Measurements from ENCODE around the gene DENND1A. TPM values are rescaled to one million over a fixed set of nuclear protein-coding genes. Genes with fewer than 3 reads are reported as not detected.

The DENND1A gene
- total and polyA plus RNA-seq, 2 of the 13 experiments (the other 11 are each of a cell fraction or from before 2014, with no cell fraction given), result 14.8 to 30.1 TPM

GRCh38 chr9:123835821-123836220 lies 94.1 kb downstream of the DENND1A start:
- Histone ChIP-seq H3K36me3 (replicated peaks in 1 of 2; ENCODE audit: control insufficient read depth in 1 of 2, insufficient read depth in 2 of 2, low read length in 2 of 2) (no peaks in the 10 kb centered on the region; a peak in 1 of 5 replicates), H4K20me1 (ENCODE audit: insufficient read depth, low read length) (peaks cover 3% of the 10 kb centered on the region; the same call in 1 of the 2 replicates), H3K79me2 (ENCODE audit: insufficient read depth, low read length) (peaks cover 40% of the 10 kb centered on the region), H2AFZ (ENCODE audit: low read length) (no peak overlapping the region), H3K4me1 (ENCODE audit: insufficient read depth, low read length) (no peaks in the 10 kb centered on the region), H3K9me3 (ENCODE audit: low read length) (no peaks in the 10 kb centered on the region), H3K27ac (ENCODE audit: extremely low read length, insufficient read depth, low read length) (no peak overlapping the region), H3K4me2 (ENCODE audit: low read depth, low read length) (no peak overlapping the region), H3K27me3 (ENCODE audit: control insufficient read depth in 1 of 2, insufficient read depth in 2 of 2, low read length in 2 of 2) (no peaks in the 10 kb centered on the region), H3K9ac (ENCODE audit: insufficient read depth, low read depth, low read length) (no peak overlapping the region), H3K4me3 (replicated peaks in 1 of 3; ENCODE audit: insufficient read depth in 1 of 3, low read depth in 2 of 3, low read length in 3 of 3) (no peak overlapping the region)
- ATAC-seq, result no peak
- FAIRE-seq, result no peak
- no peak for DNase-seq (ENCODE audit: low spot score)
- TF ChIP-seq ZNF766 (CRISPR knock-in tag; IDR thresholded peaks at IDR 0.05; ENCODE audit: borderline replicate concordance) (no peak), ZNF713 (CRISPR knock-in tag; IDR thresholded peaks at IDR 0.05) (no peak), MAZ (IDR thresholded peaks at IDR 0.05; ENCODE audit: borderline replicate concordance, low read depth, low read length) (no peak), MAZ (CRISPR knock-in tag; IDR thresholded peaks at IDR 0.05; ENCODE audit: low read depth) (no peak), ZNF580 (CRISPR knock-in tag; IDR thresholded peaks at IDR 0.05; ENCODE audit: borderline replicate concordance, low read depth) (no peak), ZNF660 (CRISPR knock-in tag; IDR thresholded peaks at IDR 0.05; ENCODE audit: borderline replicate concordance, low read depth) (no peak), TOPORS (CRISPR knock-in tag; IDR thresholded peaks at IDR 0.05) (no peak), NONO (IDR thresholded peaks at IDR 0.05) (no peak), NONO (CRISPR knock-in tag; conservative IDR thresholded peaks at IDR 0.05) (no peak), ZNF83 (CRISPR knock-in tag; IDR thresholded peaks at IDR 0.05; ENCODE audit: borderline replicate concordance) (no peak), RBAK (CRISPR knock-in tag; IDR thresholded peaks at IDR 0.05) (no peak)
- TF ChIP-seq, protein P1, sequence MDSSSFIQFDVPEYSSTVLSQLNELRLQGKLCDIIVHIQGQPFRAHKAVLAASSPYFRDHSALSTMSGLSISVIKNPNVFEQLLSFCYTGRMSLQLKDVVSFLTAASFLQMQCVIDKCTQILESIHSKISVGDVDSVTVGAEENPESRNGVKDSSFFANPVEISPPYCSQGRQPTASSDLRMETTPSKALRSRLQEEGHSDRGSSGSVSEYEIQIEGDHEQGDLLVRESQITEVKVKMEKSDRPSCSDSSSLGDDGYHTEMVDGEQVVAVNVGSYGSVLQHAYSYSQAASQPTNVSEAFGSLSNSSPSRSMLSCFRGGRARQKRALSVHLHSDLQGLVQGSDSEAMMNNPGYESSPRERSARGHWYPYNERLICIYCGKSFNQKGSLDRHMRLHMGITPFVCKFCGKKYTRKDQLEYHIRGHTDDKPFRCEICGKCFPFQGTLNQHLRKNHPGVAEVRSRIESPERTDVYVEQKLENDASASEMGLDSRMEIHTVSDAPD (CRISPR knock-in tag; IDR thresholded peaks at IDR 0.05), result no peak
- TF ChIP-seq, protein P2, sequence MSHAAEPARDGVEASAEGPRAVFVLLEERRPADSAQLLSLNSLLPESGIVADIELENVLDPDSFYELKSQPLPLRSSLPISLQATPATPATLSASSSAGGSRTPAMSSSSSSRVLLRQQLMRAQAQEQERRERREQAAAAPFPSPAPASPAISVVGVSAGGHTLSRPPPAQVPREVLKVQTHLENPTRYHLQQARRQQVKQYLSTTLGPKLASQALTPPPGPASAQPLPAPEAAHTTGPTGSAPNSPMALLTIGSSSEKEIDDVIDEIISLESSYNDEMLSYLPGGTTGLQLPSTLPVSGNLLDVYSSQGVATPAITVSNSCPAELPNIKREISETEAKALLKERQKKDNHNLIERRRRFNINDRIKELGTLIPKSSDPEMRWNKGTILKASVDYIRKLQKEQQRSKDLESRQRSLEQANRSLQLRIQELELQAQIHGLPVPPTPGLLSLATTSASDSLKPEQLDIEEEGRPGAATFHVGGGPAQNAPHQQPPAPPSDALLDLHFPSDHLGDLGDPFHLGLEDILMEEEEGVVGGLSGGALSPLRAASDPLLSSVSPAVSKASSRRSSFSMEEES (CRISPR knock-in tag; IDR thresholded peaks at IDR 0.05), result no peak
- in situ Hi-C loops (cut with HindIII; ENCODE audit: extremely low pct_ligation_motif_present, low pct_unique_long_range_greater_than_20kb) (no loop called here), intact Hi-C loops (cut with micrococcal nuclease; ENCODE audit: unreplicated experiment) (no loop called here)
- ChIA-PET POLR2A (no interaction called here), CTCF (ENCODE audit: low intra/inter-chr PET ratio, low total read pairs) (no interaction called here)
- BruUV-seq (replicated peaks), result no TSS peak
- 94% methylated on average over 1 of the region's 1 CpG for WGBS (ENCODE audit: low lambda C conversion rate)
